GM21737 (cell line): Measurements from ENCODE around the gene CTH.
"Not testable (repeated sequence)": the region's sequence is repeated elsewhere in the genome, so short reads cannot be mapped to it uniquely, and the experiment has no call there.

ENCODE experiments used
- ATAC-seq: cut with Tn5 transposase; IDR thresholded peaks from one replicate; pipeline ENCODE4 v1.9.1; 2021; ENCODE audit warnings: mild to moderate bottlenecking, moderate library complexity; ENCODE audit not compliant: unreplicated experiment

The CTH gene

DNA sequence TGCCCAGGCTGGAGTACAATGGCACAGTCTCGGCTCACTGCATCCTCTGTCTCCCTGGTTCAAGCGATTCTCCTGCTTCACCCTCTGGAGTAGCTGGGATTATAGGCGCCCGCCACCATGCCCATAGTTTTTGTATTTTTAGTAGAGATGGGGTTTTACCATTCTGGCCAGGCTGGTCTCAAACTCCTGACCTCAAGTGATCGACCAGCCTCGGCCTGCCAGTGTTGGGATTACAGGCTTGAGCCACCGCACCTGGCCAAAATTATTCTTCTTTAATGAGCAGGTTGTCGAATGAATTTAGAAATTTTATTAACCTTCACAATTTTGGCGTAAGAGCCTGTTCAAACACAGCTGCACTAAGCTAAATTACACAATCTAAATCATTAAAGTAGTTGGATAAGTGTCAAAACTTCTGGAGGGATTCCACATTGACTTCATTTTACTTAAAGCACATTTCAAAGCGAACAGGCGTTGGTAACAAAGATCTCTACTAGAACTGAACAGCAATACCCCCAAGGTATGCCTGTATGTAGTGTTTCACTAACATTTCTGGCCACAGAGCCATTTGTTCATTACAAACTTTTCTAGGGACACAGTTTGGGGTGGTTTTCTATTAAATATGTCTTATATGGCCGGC is 5.2 kb upstream of the CTH start:
- ATAC-seq = no peak

DNA sequence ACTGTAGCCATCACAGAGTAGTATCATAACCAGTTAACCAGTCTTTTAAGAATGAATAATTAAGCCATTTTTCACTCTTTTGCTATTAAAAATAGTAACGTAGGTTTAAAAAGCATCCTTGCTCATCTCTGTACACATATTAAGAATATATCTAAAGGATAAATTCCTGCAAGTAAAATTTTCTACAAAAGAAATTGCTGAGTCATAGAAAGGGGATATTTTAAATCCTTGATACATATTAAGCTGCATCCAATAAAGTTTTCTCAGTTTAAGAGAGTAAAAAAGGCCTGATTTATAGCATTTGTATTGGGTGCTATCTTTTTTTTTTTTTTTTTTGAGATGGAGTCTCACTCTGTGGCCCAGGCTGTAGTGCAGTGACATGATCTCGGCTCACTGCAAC is 1.9 kb upstream of the CTH start:
- ATAC-seq = no peak

DNA sequence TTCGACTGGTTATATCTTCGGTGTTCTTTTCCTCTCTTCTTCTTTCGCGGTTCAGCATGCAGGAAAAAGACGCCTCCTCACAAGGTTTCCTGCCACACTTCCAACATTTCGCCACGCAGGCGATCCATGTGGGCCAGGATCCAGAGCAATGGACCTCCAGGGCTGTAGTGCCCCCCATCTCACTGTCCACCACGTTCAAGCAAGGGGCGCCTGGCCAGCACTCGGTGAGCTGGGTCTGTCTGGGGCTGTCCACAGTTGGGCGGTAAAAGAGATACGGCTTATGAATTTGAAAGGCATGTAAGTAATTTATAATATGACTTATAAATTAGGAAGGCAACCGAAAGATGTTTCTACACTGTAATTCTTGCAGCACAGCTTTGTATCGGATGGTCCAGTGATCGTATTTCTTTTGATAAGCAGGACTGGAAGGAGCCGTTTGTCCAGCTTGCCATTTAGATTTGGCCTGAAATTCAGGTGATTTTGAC is 334 bp downstream of the CTH start:
- no peak for ATAC-seq

DNA sequence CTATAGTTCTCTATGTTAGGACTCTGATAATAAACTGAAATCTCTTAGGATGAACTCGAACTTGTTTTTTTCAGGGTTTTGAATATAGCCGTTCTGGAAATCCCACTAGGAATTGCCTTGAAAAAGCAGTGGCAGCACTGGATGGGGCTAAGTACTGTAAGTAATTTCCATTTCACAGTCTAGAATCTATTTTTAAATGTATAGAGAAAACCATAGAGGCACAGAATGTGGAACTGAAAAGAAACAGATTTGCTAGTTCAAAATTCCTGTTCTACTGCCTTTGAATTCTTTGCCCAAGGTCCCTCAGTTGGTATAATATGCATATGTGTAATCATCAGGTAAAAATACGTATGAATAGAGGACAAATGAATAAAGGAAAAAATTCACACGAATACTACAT is 4.8 kb downstream of the CTH start:
- ATAC-seq = no peak

DNA sequence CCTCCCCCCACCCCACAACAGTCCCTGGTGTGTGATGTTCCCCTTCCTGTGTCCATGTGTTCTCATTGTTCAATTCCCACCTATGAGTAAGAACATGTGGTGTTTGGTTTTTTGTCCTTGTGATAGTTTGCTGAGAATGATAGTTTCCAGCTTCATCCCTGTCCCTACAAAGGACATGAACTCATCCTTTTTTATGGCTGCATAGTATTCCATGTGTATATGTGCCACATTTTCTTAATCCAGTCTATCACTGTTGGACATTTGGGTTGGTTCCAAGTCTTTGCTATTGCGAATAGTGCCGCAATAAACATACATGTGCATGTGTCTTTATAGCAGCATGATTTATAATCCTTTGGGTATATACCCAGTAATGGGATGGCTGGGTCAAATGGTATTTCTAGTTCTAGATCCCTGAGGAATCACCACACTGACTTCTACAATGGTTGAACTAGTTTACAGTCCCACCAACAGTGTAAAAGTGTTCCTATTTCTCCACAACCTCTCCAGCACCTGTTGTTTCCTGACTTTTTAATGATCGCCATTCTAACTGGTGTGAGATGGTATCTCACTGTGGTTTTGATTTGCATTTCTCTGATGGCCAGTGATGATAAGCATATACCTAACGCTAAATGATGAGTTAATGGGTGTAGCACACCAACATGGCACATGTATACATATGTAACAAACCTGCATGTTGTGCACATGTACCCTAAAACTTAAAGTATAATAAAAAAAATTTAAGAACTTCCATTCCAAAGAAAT is 8.1 kb downstream of the CTH start:
- ATAC-seq = not testable (repeated sequence)

DNA sequence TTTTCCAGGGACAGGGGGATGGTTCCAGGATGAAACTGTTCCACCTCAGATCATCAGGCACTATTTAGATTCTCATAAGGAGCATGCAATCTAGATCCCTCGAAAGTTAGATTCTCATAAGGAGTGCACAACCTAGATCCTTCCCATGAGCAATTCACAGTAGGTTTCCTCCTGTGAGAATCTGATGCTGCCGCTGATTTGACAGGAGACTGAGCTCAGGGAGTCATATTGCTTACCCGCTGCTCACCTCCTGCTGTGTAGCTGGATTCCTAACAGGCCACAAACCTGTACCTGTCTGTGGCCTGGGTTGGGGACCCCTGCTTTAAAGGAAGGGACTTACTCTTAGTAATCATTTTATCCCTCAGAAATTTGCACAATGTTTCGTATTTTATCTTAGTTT is 9.3 kb downstream of the CTH start:
- no peak for ATAC-seq

DNA sequence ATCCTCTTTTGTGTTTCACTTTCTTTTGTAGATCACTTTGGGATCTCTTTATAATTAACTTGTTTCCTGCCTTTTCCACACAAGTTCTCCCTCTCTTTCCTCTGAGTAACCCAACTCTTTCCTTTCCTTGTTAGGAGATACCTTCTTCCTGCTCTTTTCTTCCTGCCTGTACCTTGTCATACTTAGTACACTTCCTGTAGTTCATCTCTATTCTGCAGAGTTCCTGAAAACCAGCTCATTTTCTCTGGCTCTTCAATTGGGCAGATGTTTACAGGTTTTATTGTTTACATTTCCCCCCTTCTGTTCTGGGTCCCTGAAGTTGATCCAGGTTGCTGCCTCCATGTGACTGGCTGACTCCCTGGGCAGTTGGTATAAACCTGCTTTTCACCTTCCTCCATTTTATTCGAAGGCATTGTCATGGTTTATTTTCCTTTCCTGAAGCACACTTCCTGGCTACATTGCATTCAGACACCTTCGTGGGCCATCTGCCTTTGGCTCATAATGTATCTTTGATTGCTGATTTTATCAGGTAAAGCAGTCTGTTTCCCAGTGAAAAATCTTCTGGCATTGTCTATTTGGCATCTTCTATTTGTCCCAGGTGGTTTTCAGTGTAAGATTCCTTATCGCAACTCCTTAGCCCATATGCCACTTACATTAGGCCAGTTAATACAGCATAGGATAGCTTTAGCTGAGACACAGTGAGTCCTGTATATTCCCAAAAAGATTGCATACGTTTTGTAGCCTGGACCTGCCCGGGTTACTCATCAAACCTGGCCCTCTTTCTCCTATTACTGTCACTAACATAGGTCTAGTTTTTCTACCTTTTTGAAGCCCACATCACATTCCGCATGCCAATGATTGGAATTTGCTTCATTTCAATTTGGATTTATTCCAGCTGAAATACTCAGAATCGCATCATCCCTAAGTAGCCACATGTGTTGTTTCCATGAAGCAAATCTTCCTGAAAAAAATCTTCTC is 15.4 kb downstream of the CTH start:
- no peak for ATAC-seq

DNA sequence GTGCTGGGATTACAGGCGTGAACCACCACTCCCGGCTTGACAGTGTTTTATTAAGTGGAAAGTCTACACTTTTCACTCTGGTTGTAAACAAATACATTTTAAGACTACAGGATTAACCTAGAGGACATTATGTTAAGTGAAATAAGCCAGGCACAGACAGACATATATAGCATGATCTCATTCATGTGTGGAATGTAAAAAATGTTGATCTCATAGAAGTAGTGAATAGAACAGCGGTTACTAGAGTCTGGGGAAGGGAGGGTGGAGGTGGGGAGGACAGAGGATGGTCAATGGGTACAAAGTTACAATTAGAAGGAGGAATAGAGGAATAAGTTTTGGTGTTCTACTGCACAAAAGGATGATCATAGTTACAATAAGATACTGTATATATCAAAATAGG is 16.9 kb downstream of the CTH start:
- ATAC-seq = no peak

DNA sequence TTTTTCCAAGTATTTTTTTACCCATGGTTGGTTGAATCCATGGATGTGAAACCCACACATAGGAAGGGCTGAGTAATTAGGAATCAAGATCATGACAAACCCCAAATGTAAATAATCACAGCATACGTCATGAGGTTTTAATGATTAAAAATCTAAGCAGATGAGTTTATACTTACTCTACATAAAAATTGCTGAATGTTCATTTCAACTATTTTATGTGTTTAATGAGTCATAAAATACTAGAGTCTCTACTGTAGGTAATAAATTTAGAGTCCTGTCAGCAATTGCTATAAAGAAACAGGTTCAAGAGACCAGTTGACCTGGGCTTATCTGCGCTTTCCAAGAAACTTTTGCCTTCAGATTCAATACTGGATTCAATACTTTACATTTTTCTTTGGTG is 18.2 kb downstream of the CTH start:
- no peak for ATAC-seq

DNA sequence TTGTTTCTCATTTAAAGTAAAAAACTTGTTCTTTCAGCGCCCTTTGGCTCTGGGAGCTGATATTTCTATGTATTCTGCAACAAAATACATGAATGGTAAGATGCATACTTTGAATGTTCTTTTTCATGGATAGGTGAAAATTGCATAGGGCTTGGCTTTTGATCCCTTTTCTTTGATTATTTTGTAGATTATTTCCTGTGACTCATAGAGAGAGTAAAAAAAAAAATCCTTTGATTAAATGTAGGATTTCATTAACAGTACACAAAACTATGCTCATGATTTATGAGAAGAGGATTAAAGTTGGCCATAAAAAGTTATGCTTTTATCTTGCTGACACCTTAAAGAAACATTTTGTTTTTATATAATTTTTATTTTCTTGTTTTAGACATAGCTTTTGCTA is 18.7 kb downstream of the CTH start:
- ATAC-seq = no peak

DNA sequence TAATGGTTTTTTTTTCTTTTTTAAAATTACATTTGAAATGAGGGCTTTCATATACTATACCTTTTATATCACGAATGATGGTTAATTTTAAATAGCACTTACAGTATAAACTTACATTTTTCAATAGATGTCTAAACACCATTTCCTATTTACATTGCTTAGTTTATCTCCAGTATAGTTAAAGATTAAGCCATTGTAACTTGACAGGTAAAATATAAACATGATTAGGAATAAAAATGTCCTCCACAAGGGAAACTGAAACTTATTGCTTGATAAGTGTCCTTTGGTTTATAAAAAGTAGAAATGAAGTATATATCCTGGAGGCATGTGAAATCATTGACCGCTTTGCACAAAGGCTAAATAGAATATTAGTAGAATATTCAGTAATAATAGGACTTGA is 20.2 kb downstream of the CTH start:
- ATAC-seq = no peak

DNA sequence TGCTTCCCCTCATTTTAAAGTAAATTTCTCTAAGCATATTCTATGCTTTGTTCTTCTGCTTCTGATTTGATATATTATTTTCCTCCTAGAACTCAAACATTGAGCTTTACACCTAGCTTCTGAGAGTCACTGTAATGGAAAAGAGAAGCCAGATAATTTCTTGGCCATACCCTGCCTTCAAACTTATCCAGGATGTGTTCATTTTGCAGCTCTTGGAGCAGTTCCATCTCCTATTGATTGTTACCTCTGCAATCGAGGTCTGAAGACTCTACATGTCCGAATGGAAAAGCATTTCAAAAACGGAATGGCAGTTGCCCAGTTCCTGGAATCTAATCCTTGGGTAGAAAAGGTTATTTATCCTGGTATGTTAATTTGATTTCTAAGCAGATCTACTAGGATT is 20.8 kb downstream of the CTH start:
- ATAC-seq = no peak

DNA sequence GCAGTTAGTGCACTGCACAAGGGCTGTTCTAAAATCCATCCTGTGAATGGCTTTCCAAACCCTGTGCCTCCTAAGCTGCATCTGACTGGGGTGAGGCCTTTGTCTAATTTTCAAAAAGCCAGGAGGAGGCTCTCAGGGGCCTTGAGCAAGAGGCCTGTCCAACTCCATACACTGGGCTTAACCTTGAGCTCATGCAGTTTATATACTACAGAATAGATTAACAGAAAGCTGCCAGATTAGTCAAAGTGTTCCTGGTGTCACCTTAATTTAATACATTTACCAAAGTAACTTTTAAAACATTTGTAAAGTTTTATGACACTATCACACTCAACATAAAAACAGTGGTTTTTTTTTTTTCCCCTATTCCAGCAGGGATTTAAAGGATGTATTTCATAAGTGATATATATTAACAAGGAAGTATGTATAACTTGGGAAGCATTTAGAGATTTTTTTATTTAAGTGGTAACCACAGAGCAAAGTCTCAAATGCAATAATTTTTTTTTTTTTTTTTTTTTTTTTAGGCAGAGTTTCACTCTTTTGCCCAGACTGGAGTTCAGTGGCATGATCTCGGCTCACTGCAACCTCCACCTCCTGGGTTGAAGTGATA is 23.3 kb downstream of the CTH start:
- no peak for ATAC-seq

DNA sequence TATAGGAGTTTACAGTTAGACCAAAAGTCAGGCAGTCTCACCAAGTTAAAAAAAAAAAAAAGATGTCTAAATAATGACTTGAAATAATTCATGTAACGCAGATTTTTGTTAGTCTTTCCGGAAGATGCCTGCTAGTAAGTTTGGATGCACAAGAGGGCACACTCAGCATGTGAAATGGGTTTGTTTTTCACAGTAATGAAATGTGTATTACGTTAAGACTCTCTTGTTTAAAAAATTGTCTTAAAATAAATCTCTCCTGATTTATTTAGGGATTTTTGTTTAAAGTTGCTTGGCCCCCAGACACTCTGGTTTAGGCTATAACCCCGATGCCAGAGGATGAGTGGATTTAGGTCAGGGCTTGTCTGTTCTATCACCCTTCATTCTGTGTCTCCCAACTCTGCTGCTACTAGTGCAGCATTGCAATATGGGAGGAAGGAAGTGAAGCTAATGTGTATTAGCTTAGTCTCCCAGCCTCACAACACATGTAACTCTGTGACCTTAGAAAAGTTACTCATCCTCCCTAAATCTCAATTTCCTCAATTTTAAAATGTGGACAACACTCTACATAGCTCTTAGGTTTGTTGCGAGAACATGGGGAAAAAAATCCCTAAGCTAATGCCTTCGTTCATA is 25.7 kb downstream of the CTH start:
- no peak for ATAC-seq

DNA sequence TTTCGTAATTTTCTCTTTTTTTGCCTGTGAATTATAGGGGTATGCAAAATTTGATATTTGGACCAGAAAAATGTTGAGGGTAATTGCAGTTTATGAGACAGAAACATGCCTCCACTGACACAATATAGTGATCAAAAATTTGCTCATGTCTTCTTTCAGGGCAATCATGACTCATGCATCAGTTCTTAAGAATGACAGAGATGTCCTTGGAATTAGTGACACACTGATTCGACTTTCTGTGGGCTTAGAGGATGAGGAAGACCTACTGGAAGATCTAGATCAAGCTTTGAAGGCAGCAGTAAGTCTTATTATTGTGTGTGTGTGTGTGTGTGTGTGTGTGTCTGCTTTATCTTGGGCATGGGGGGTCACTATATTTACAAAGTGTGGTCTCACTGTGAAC is 27.5 kb downstream of the CTH start:
- no peak for ATAC-seq

DNA sequence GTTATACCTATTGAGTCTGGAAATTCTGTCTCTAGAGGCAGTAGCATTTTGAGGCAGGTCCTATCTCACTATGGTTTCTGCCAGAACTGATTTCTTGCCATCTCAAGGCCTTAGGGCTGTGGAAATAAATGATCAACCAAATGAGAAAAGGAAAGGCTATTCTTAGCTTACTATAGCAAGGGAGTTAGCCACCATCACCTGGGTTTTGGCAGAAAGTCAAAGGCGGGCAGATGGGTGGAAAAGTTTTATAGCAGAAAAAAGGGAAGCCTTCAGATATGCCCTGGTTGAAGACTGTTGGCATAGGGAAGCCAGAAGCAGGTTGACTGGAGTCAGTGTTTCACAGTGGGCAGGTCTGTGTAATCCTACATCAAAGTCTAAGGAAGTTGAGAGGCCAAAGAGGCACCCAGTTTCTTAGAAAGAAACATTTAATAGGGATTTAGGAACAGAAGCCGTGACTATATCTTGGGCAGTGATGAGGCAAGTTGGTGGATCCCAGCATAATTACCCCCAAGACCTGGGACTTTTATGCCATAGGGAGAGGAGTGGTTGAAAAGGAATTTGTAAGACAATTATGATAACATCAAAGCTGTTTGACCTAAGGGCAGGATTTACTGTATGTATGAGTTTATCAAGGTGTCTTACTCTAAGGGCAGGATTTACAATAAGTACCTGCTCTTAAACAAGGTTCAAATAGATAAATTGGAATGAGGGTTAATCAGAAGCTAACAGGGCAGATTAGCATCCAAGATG is 29.7 kb downstream of the CTH start:
- ATAC-seq = no peak

DNA sequence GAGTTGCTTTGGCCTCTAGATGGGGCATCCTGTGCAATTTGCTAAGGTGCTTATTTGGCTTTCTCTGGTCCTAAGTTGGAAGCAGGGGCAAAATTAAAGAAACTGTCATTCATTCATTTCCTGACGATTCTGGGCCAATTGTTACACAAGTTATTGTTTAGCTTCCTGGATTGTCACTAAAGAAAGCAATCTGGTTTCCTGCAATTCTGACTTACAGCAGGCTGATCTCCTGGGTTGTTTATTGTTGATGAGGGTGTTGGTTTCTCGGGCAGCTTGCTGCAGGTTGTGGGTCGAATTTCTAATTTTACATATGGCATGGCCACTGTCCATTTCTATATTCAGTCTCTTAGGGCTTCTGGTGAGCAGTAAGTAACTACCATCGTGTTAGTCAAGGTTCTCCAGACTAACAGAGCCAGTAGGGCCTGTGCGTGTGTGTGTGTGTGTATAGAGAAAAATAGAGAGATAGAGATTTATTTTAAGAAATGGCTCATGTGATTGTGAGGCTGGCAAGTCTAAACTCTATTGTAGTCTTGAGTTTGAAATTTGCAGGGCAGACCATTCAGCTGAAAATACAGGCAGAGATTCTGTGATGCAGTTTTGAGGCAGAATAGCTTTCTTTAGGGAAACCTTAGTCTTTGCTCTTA is 30.4 kb downstream of the CTH start:
- ATAC-seq = no peak

DNA sequence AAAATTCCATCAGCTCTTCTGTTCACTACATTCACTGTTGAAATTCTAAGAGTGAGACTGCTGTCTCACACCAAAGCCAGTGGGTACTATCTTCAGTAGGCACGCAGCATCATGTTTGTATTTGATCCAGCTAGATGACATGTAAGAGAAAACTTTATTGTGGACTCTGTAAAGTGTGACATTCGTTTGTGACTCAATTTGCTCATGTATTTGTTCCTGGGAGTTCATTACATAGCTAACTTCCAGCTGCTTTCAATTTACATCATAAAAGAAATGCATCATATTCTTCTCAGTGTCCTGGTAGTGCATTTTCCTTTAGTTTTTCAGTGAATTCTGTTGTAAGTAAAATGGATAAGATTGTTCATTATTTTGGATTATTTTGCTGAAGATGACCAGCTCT is 31.4 kb downstream of the CTH start:
- ATAC-seq = no peak

DNA sequence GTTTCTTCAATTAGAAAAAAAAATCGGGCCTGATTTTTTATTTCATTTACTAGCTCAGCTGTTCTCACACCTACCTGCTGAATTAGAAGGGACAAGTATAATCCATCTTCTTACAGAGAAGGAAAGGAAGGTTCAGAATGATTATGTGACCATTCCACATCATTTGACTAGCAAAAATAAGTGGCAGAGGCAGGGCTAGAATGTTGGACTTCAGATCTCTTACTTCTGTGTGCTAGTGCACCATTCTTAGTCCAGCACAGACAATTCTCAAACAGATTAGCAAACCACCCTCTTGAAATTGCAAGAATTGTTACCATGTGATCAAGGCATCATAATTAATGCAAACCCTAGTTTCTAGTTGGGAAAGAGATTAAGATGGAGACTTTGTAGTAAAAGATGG is 32.7 kb downstream of the CTH start:
- no peak for ATAC-seq
